Left forelimb (tissue), 1 donor: ENCODE data around the gene REG1B.

ENCODE experiments used
- DNase-seq: peaks from one replicate; pipeline ENCODE4 v3.0.0-alpha.2; 2018; ENCODE audit warnings: low spot score

Gene REG1B, protein sequence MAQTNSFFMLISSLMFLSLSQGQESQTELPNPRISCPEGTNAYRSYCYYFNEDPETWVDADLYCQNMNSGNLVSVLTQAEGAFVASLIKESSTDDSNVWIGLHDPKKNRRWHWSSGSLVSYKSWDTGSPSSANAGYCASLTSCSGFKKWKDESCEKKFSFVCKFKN

DNA sequence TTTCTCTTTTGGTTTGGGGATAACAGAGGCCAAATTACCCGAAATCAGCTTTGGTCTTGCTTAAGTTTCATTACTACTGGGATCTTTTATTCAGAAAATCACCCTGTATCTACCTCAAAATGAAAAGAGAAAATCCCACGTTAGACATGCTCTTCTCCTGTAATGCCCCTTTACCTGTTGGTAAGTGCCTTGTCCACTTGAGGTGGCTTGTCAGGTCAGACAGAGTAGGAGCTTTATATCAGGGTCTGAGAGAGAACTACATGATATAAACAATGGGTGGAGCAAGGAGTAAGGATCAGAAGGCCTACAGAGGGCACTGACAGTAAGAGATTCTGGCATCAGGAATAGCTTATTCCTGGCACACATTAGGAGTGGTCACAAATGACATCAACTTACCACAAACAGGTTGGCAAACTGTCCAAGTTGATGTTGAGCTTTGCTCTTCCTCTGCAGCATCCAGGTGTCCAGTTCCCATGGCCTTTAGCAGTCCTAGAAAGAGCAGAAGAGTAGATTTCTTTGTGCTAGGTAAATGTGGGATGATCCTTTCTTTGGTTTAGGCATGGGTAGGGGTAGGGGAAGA lies at the start of gene REG1B:
TSS of gene REG1B (minus strand) at position 209 of the 580 bp plus-strand sequence. CDS start 381 bp downstream, outside the sequence.
- no peak for DNase-seq

GRCh38 chr2:79131687-79132086 lies 43.9 kb upstream of the REG1B start:
- DNase-seq, result no peak

DNA sequence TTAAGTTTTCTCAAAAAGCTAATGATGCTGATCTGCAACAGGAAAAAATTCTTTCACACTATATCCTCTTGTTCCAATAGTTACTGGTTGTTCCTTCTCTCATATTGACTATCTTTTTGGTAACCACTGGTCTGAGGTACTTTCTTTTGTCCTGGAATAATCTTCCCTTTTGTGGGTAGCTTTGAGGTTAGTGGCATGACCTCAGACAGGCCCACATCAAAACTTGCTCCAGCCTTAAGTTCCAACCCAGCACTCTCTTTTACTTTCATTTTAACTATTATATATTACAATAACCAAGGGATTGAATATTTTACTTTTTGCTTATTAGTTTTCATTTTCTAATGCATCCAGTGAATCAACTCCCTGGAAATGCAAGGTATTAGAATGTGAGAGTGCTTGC lies 42.0 kb upstream of the REG1B start:
- no peak for DNase-seq

DNA sequence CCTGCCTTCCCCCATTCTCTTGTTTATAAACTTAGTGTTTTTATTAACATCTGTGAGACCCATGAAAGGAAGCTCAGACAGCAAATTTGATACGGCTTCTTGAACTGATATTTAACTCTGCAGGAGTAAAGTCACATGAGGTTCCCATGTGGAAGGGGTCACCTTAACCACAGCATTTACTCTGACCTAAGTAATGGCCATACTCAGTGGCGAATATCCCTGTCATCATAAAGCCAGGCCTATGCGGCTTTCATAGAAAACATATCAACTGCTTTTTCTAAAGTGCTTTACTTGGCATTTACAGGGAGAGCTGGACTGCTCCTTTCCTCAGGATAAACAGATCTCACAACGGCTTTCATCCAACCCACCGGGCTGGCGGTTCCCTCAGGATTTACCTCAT lies 41.5 kb upstream of the REG1B start:
- DNase-seq, result no peak

- DNase-seq, result no peak
Measured at GRCh38 chr2:79128406-79128805, 40.6 kb upstream of the REG1B start.

- no peak for DNase-seq
Measured at GRCh38 chr2:79125721-79125985, 37.9 kb upstream of the REG1B start.

DNA sequence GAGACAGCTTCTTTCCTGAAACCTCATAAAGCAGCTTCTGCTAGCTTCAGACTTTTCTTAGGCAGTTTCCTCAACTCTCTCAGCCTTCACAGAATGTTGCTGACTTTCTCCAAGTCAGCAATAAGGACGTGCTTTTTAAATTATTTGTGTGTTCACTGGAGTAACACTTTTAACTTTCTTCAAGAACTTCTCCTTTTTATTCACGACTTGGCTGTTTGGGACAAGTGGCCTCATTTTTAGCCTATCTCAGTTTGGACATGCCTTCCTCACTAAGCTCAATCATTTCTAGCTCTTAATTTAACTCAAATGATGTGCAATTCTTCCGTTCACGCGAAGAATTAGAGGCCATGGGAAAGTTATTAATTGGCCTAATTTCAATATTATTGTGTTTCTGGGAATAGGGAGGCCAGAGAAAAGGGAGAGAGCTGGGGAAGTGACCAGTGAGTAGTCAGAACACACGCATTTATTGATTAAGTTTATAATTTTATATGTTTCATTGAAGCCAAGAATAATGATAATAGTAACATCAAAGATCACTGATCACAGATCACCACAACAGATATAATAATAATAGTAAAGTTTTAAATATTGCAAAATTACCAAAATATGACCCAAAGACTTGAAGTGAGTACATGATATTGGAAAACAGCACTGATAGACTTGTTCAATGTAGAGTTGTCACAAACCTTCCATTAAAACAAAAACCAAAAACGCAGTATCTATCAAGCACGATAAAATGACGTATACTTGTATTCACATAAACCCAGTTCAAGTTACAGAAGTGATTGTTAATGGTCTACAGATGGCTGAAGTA lies 37.3 kb upstream of the REG1B start:
- no peak for DNase-seq

- DNase-seq, result no peak
Measured at GRCh38 chr2:79122676-79123075, 34.9 kb upstream of the REG1B start.

DNA sequence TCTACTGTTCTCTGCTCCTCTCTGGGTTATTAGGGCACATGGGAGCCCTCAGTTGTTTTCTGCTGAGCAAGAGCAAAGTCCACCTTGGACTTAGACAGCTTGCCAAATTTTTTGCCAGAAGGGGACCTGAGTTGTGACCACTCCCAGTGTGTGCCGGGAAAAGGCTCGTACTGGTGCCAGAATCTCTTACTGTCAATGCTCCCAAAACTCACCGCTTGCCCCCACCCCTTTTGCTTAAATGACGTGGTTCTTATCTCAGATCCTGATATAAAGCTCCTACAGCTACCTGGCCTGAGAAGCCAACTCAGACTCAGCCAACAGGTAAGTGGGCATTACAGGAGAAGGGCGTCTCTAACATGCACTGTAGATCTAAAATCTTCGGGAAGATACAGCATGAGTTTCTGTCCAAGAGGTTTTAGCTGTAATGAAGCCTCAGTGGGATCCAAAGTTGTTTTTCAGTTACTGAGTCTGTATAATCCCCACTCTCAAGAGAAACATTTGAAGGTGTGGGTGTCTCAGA lies 32.5 kb upstream of the REG1B start, which contains the start of gene REG1A:
TSS of gene REG1A (plus strand) at position 295 of the 520 bp plus-strand sequence. CDS start 374 bp downstream, outside the sequence.
- DNase-seq, result no peak

- no peak for DNase-seq
Measured at GRCh38 chr2:79116997-79117928, 29.5 kb upstream of the REG1B start.

DNA sequence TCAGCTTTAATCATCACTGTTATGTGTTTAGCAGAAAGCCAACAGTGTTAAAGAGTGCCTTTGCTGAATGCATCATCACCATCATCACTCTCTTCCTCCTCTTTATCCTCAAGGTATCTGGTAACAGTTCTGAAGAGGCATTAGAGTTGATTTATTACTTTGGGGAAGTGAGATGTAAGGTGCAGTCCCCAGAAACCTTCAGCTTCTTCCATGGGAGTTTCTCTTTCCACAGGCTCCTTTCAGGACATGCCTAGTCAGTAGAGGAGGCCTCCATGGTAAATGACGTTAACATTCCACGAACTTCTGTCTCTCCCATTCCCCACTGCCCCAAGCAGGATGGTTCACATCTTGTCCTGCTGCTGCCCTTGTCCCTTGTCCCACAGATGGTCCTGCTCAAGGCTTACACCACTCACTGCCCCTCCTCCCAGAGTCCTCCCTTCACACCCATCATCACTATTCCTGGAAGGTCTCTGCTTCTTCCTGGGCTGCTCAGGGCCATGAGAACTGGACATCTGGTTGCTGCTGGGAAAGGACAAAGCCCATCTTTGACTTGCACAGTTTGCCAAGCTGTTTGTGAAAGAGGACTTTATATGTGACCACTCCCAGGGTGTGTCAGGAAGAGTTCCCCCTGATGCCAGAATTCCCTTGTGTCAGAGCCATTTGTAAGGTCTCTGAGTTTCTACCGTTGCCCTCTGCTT lies 27.2 kb upstream of the REG1B start:
- DNase-seq, result no peak

DNA sequence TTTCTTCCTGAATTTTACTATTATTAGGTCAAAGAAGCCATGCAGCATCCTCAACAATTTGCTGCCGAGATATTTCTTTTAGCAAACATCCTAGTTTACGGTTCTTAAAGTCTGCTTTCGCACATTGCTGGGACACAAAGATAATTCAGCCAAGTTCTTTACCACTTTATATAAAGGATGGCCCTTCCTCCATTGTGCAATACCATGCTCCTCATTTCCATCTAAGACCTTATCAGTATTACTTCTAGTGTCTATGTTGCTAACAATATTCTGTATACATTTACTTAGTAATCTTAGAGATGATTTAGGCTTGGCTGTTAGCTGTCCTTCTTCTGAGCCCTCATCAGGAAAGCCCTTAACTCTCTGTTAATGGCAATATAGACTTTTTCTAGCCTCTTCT lies 24.5 kb upstream of the REG1B start:
- DNase-seq, result no peak

DNA sequence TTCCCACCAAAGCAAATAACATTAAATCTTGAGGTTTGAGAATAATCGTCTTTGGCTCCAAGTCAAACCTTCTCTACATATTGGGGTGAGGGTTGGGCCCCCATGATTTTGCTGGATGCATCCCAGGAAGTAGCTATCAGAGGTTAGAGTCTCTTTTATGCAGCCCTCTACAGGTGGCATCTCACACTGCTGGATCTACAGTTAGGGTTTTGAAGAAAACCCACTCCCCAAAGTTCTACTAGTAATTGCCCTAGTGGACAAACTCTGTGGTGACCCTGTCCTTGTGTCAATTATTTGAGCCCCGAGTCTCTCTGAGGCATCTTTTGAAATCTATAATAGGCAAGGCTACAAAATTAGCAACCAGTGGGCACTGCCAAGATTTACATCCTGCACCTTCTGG lies 17.5 kb upstream of the REG1B start:
- no peak for DNase-seq

- DNase-seq, result no peak
Measured at GRCh38 chr2:79103214-79103613, 15.4 kb upstream of the REG1B start.

GRCh38 chr2:79101024-79101423 lies 13.2 kb upstream of the REG1B start:
- no peak for DNase-seq

DNA sequence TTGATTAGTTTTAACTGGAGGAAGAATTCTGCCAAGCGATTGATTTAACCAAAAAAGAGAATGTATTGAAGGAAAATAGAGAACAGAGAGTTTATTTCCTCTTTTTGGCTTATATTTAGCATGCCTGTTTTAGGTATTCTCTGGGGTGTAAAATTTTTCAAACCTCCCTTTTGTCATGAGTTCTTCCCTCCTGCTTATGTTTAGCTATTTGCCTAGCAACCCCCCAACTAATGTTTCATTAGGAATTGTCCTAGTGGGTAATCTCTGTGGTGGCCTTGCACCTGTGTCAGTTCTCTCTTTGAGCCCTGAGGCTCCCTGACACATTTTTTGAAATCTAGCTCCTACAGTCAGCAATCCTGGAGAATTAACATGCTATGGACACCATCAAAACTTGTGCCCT lies 12.5 kb upstream of the REG1B start:
- DNase-seq, result no peak

GRCh38 chr2:79099140-79099686 lies 11.4 kb upstream of the REG1B start:
- no peak for DNase-seq

GRCh38 chr2:79097843-79098242 lies 10.1 kb upstream of the REG1B start:
- DNase-seq, result no peak

DNA sequence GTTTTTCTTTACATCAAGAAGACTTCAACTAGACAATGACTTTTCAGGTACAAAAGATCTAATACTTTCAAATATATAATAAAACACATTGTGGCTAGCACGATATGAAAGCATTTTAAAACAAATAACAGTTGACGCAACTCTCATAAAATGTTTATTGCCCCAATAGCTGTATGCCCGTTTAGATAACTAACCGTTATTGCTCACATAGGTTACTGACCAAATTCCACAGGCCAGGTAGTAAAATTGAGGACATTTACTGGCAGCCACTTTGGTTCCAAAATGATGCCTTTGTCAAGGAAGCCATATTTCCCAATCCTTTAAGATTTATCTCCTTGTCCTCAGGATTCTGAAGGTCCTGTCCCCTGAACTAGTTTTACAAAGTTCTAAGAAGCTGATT lies 2.9 kb upstream of the REG1B start:
- no peak for DNase-seq

- no peak for DNase-seq
Measured at GRCh38 chr2:79086255-79086654, 1.5 kb downstream of the REG1B start.

DNA sequence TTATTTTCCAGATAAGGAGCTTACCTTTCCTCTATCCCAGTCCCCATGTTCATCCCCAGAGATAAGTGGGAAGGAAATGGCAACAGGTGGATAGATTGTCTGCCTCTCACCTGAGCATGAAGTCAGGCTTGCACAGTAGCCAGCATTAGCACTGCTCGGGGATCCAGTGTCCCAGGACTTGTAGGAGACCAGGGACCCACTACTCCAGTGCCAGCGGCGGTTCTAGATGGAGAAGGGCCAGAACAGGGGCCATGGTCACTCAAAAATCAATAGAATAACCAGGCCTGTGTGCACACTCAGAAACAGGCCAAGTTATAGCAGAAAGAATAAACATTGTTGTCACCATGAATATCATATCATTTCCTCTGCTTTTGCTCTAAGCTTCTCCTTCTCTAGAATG lies 2.4 kb downstream of the REG1B start:
- DNase-seq, result no peak
